GM12875 (cell line): Measurements from ENCODE around the gene KEAP1.
"Not testable (repeated sequence)": the region's sequence is repeated elsewhere in the genome, so short reads cannot be mapped to it uniquely, and the experiment has no call there.

Experiments
- H3K4me3 ChIP-seq: one replicate; pipeline ENCODE4 v1.5.1; 2011; ENCODE audit warnings: low read depth, low read length, control low read depth
- CTCF ChIP-seq: IDR thresholded peaks from 2 replicates; pipeline ENCODE4 v1.5.1; 2011; ENCODE audit warnings: low read depth, mild to moderate bottlenecking, control low read depth, inconsistent platforms, low read length, moderate library complexity, borderline replicate concordance; ENCODE audit not compliant: insufficient read depth

The KEAP1 gene

GRCh38 chr19:10503002-10503789, at the start of gene KEAP1:
KEAP1 (minus strand) TSS chr19:10503356; CDS start chr19:10500033, 3,323 bp downstream.
- TF ChIP-seq CTCF, result no peak
- peak within 1 kb of the TSS; percentile 84 for H3K4me3 ChIP-seq

GRCh38 chr19:10552510-10553053, 49.4 kb upstream of the KEAP1 start:
- no peak overlapping the region for H3K4me3 ChIP-seq
- no peak for TF ChIP-seq CTCF

- TF ChIP-seq CTCF, result peak; percentile 14; the same call in 1 of the 2 replicates
These were observed 48.6 kb upstream of the KEAP1 start for GRCh38 chr19:10551698-10552301.

GRCh38 chr19:10551006-10551405, 47.9 kb upstream of the KEAP1 start:
- H3K4me3 ChIP-seq, result not testable (repeated sequence)

More at GRCh38 chr19:10551698-10552301, 48.6 kb upstream of the KEAP1 start:
- no peak overlapping the region for H3K4me3 ChIP-seq

GRCh38 chr19:10550336-10550735, 47.2 kb upstream of the KEAP1 start:
- no peak overlapping the region for H3K4me3 ChIP-seq
- TF ChIP-seq CTCF, result no peak

- no peak overlapping the region for H3K4me3 ChIP-seq
- no peak for TF ChIP-seq CTCF
These were observed 46.6 kb upstream of the KEAP1 start for GRCh38 chr19:10549733-10550132.

- H3K4me3 ChIP-seq, result no peak overlapping the region
- TF ChIP-seq CTCF, result no peak
These were observed 45.7 kb upstream of the KEAP1 start for GRCh38 chr19:10548746-10549276.
